ENCODE results near the gene KRTAP13-3. TPM values are rescaled to one million over a fixed set of nuclear protein-coding genes. Genes with fewer than 3 reads are reported as not detected.

KRTAP13-3 gene
- total and polyA plus RNA-seq, 9 of the 15 experiments (the other 6 are each of a cell fraction or from before 2014, with no cell fraction given): not detected

- Histone ChIP-seq H3K9me1 (ENCODE audit: control insufficient read depth, insufficient read depth, low read length) (no peaks in the 10 kb centered on the region), H4K20me1 (replicated peaks; ENCODE audit: control insufficient read depth, insufficient read depth, low read length) (no peaks in the 10 kb centered on the region), H2AFZ (ENCODE audit: low read depth, low read length) (no peak within 1 kb of the TSS), H3K27ac (ENCODE audit: extremely low read depth, low read depth, low read length) (no peak within 1 kb of the TSS), H3K9me3 (replicated peaks; ENCODE audit: control insufficient read depth, insufficient read depth, low read depth, low read length) (no peaks in the 10 kb centered on the region), H3K4me2 (ENCODE audit: insufficient read depth, low read length) (no peak within 1 kb of the TSS), H3K79me2 (ENCODE audit: control insufficient read depth, insufficient read depth, low read length) (no peaks in the 10 kb centered on the region), H3K4me1 (replicated peaks in 1 of 2; ENCODE audit: control insufficient read depth in 2 of 2, insufficient read depth in 2 of 2, low read length in 2 of 2) (no peaks in the 10 kb centered on the region), H3K27me3 (ENCODE audit: control insufficient read depth in 2 of 2, insufficient read depth in 2 of 2, low read length in 2 of 2) (no peaks in the 10 kb centered on the region), H3K4me3 (no peak within 1 kb of the TSS), H3K36me3 (ENCODE audit: control insufficient read depth, insufficient read depth, low read length) (no peaks in the 10 kb centered on the region), H3K9ac (ENCODE audit: insufficient read depth in 1 of 2, low read depth in 2 of 2, low read length in 2 of 2) (no peak within 1 kb of the TSS)
- BruUV-seq (replicated peaks): no TSS peak
- intact Hi-C loops (cut with micrococcal nuclease): no loop called here
- FAIRE-seq (no peak), DNase-seq (ENCODE audit: extremely low read depth in 1 of 4, low spot score in 3 of 4) (no peak), ATAC-seq (no peak)
- ChIA-PET POLR2A (no interaction called here), CTCF (ENCODE audit: low intra/inter-chr PET ratio) (no interaction called here)
- WGBS (ENCODE audit: insufficient coverage, low coverage, missing lambda C conversion rate): 2% methylated on average over 9 of the region's 9 CpGs
- no peak for TF ChIP-seq ZBTB34 (CRISPR knock-in tag; IDR thresholded peaks at IDR 0.05)
- TF ChIP-seq GTF2A2 (tag; IDR thresholded peaks at IDR 0.05): no peak
- TF ChIP-seq ZBTB8A (IDR thresholded peaks at IDR 0.05; ENCODE audit: partially characterized antibody): no peak
- TF ChIP-seq ZMIZ1 (IDR thresholded peaks at IDR 0.05; ENCODE audit: low read depth in 2 of 2, low read length in 2 of 2): no peak
- no peak for TF ChIP-seq IFI16 (CRISPR knock-in tag; IDR thresholded peaks at IDR 0.05)
- TF ChIP-seq MCM2 (IDR thresholded peaks at IDR 0.05; ENCODE audit: low read depth): no peak
- TF ChIP-seq SRF (CRISPR knock-in tag; IDR thresholded peaks at IDR 0.05): no peak
- TF ChIP-seq CBX2 (IDR thresholded peaks at IDR 0.05; ENCODE audit: insufficient read depth, low read length, poor library complexity, severe bottlenecking): no peak
- no peak for TF ChIP-seq MECOM (CRISPR knock-in tag; IDR thresholded peaks at IDR 0.05)
- TF ChIP-seq HMBOX1 (IDR thresholded peaks at IDR 0.05): no peak
- no peak for TF ChIP-seq YY1 (IDR thresholded peaks at IDR 0.05; ENCODE audit: borderline replicate concordance in 1 of 3, control insufficient read depth in 1 of 3, extremely low read depth in 1 of 3, insufficient read depth in 3 of 3, insufficient read length in 1 of 3, insufficient replicate concordance in 2 of 3, low read depth in 1 of 3, low read length in 2 of 3)
- TF ChIP-seq TAF1 (IDR thresholded peaks at IDR 0.05; ENCODE audit: control insufficient read depth, extremely low read depth, insufficient read depth, low read length, severe bottlenecking): no peak
- no peak for TF ChIP-seq RBM14 (IDR thresholded peaks at IDR 0.05; ENCODE audit: borderline replicate concordance, insufficient read depth, low read depth, low read length)
- TF ChIP-seq NCOA2 (IDR thresholded peaks at IDR 0.05; ENCODE audit: partially characterized antibody in 2 of 2): no peak
- in situ Hi-C loops (cut with MboI): no loop called here
Observed at GRCh38 chr21:30430170-30430655, 4.5 kb upstream of the KRTAP13-3 start, which contains the start of gene KRTAP13-4. KRTAP13-4 (plus strand) TSS chr21:30430220; CDS start chr21:30430276, 56 bp downstream.
